ENCODE measurements around the gene RFK. TPM values are rescaled to one million over a fixed set of nuclear protein-coding genes. Genes with fewer than 3 reads are reported as not detected.

The RFK gene
- total and polyA plus RNA-seq, 2 of the 13 experiments (the other 11 are each of a cell fraction or from before 2014, with no cell fraction given): 18.2 to 37.2 TPM

- TF ChIP-seq PRDM10 (CRISPR knock-in tag; IDR thresholded peaks at IDR 0.05; ENCODE audit: low read depth): no peak
- TF ChIP-seq ZNF251 (CRISPR knock-in tag; IDR thresholded peaks at IDR 0.05): no peak
- peak; percentile 8; the same call in 1 of the 2 replicates for TF ChIP-seq RXRB (CRISPR knock-in tag; IDR thresholded peaks at IDR 0.05; ENCODE audit: borderline replicate concordance)
- TF ChIP-seq PHB2 (IDR thresholded peaks at IDR 0.05; ENCODE audit: partially characterized antibody): no peak
- TF ChIP-seq KDM6A (CRISPR knock-in tag; IDR thresholded peaks at IDR 0.05; ENCODE audit: low read depth): no peak
- TF ChIP-seq CBFB (CRISPR knock-in tag; IDR thresholded peaks at IDR 0.05): peak; percentile 56
- no peak for TF ChIP-seq ZNF24 (IDR thresholded peaks at IDR 0.05)
- no peak for TF ChIP-seq NONO (IDR thresholded peaks at IDR 0.05)
- TF ChIP-seq NONO (CRISPR knock-in tag; conservative IDR thresholded peaks at IDR 0.05): peak; percentile 98
- TF ChIP-seq ZBTB2 (CRISPR knock-in tag; IDR thresholded peaks at IDR 0.05; ENCODE audit: low read depth): peak; percentile 79; the same call in 1 of the 2 replicates
- TF ChIP-seq TBL1XR1 (IDR thresholded peaks at IDR 0.05; ENCODE audit: borderline replicate concordance, low read length, partially characterized antibody): no peak
- TF ChIP-seq E2F5 (CRISPR knock-in tag; conservative IDR thresholded peaks at IDR 0.05): 0 out of 2 replicates have a peak, but pooled peaks have one; percentile 31
- TF ChIP-seq MAF1 (CRISPR knock-in tag; IDR thresholded peaks at IDR 0.05; ENCODE audit: borderline replicate concordance): no peak; the same call in 1 of the 2 replicates
- 0 out of 2 replicates have a peak, but pooled peaks have one; percentile 32 for TF ChIP-seq ZNF224 (CRISPR knock-in tag; IDR thresholded peaks at IDR 0.05)
- peak; percentile 69; the same call in 1 of the 2 replicates for TF ChIP-seq ZNF124 (CRISPR knock-in tag; IDR thresholded peaks at IDR 0.05)
- TF ChIP-seq KDM5A (IDR thresholded peaks at IDR 0.05; ENCODE audit: borderline replicate concordance, low read length): peak; percentile 56; the same call in 1 of the 2 replicates
- TF ChIP-seq TEF (CRISPR knock-in tag; IDR thresholded peaks at IDR 0.05): 0 out of 2 replicates have a peak, but pooled peaks have one; percentile 18
- no peak for TF ChIP-seq RCOR2 (CRISPR knock-in tag; IDR thresholded peaks at IDR 0.05)
- TF ChIP-seq MAFF (IDR thresholded peaks at IDR 0.05; ENCODE audit: low read depth, low read length): no peak
- TF ChIP-seq RELA (CRISPR knock-in tag; IDR thresholded peaks at IDR 0.05): no peak
- TF ChIP-seq CREB3 (CRISPR knock-in tag; IDR thresholded peaks at IDR 0.05): no peak
- TF ChIP-seq ZNF510 (CRISPR knock-in tag; IDR thresholded peaks at IDR 0.05; ENCODE audit: low read depth): peak; percentile 38; the same call in 1 of the 2 replicates
- no peak; the same call in none of the 2 replicates for TF ChIP-seq ZSCAN21 (CRISPR knock-in tag; IDR thresholded peaks at IDR 0.05; ENCODE audit: borderline replicate concordance)
Measured at GRCh38 chr9:76394195-76394959, at the start of gene RFK (continued).

Data from HepG2 (cell line).